Measurements from ENCODE around the gene ICA1. TPM values are rescaled to one million over a fixed set of nuclear protein-coding genes. Genes with fewer than 3 reads are reported as not detected.

The ICA1 gene
- total RNA-seq, 1 donor from 2014 or later: 13.1 TPM

- TF ChIP-seq EZH2 (IDR thresholded peaks at IDR 0.05) (no peak), EZH2phosphoT487 (IDR thresholded peaks at IDR 0.05) (no peak), CTCF (IDR thresholded peaks at IDR 0.05) (no peak)
- no peaks in the 10 kb centered on the region for H4K20me1 ChIP-seq (ENCODE audit: low read depth)
- H3K36me3 ChIP-seq: no peaks in the 10 kb centered on the region
- H3K4me1 Mint-ChIP-seq: no peaks in the 10 kb centered on the region
- no peak overlapping the region for H3K27ac ChIP-seq
- no peak overlapping the region for H3K4me2 ChIP-seq
- no peaks in the 10 kb centered on the region for H3K27me3 Mint-ChIP-seq (ENCODE audit: insufficient read depth, low read depth)
- H3K4me3 ChIP-seq: no peak overlapping the region
- no peak overlapping the region for H3K4me3 Mint-ChIP-seq
- no peaks in the 10 kb centered on the region for H3K27me3 ChIP-seq
- no peak for DNase-seq (ENCODE audit: low spot score)
- no peaks in the 10 kb centered on the region for H3K36me3 Mint-ChIP-seq
- no peaks in the 10 kb centered on the region for H3F3A ChIP-seq (ENCODE audit: low read depth)
- H3K4me1 ChIP-seq: no peaks in the 10 kb centered on the region
- H3K9ac ChIP-seq: no peak overlapping the region
- H3K27ac Mint-ChIP-seq: no peak overlapping the region
- H3K79me2 ChIP-seq (ENCODE audit: low read depth): no peaks in the 10 kb centered on the region
- H2AFZ ChIP-seq (replicated peaks): no peak overlapping the region
- no peaks in the 10 kb centered on the region for H3K9me3 Mint-ChIP-seq
- no peaks in the 10 kb centered on the region for H3K9me3 ChIP-seq (ENCODE audit: low read depth)
Measured at GRCh38 chr7:8283968-8284367, 22.0 kb upstream of the ICA1 start.

GRCh38 chr7:8282871-8283270 is 20.9 kb upstream of the ICA1 start:
- H3K4me2 ChIP-seq: no peak overlapping the region
- no peak overlapping the region for H3K4me3 ChIP-seq
- H3K4me3 Mint-ChIP-seq: no peak overlapping the region
- no peaks in the 10 kb centered on the region for H3K36me3 ChIP-seq
- H3K4me1 Mint-ChIP-seq: no peaks in the 10 kb centered on the region
- no peaks in the 10 kb centered on the region for H3K9me3 ChIP-seq (ENCODE audit: low read depth)
- H3K27me3 Mint-ChIP-seq (ENCODE audit: insufficient read depth, low read depth): no peaks in the 10 kb centered on the region
- no peaks in the 10 kb centered on the region for H3K79me2 ChIP-seq (ENCODE audit: low read depth)
- H3K9me3 Mint-ChIP-seq: no peaks in the 10 kb centered on the region
- no peak overlapping the region for H3K9ac ChIP-seq
- no peaks in the 10 kb centered on the region for H3K27me3 ChIP-seq
- H3K4me1 ChIP-seq: no peaks in the 10 kb centered on the region
- no peaks in the 10 kb centered on the region for H4K20me1 ChIP-seq (ENCODE audit: low read depth)
- no peak for DNase-seq (ENCODE audit: low spot score)
- H3K27ac ChIP-seq: no peak overlapping the region
- TF ChIP-seq EZH2phosphoT487 (IDR thresholded peaks at IDR 0.05): no peak
- TF ChIP-seq EZH2 (IDR thresholded peaks at IDR 0.05): no peak
- TF ChIP-seq CTCF (IDR thresholded peaks at IDR 0.05): no peak
- no peaks in the 10 kb centered on the region for H3F3A ChIP-seq (ENCODE audit: low read depth)
- no peaks in the 10 kb centered on the region for H3K36me3 Mint-ChIP-seq
- no peak overlapping the region for H2AFZ ChIP-seq (replicated peaks)
- H3K27ac Mint-ChIP-seq: no peak overlapping the region

GRCh38 chr7:8282162-8282561 is 20.2 kb upstream of the ICA1 start:
- Mint-ChIP-seq H3K9me3 (no peaks in the 10 kb centered on the region), H3K27me3 (ENCODE audit: insufficient read depth, low read depth) (no peaks in the 10 kb centered on the region), H3K36me3 (no peaks in the 10 kb centered on the region)

More at GRCh38 chr7:8282162-8282561, 20.2 kb upstream of the ICA1 start:
- no peak overlapping the region for H3K4me2 ChIP-seq
- no peaks in the 10 kb centered on the region for H3K36me3 ChIP-seq
- no peaks in the 10 kb centered on the region for H4K20me1 ChIP-seq (ENCODE audit: low read depth)
- H3K4me3 Mint-ChIP-seq: no peak overlapping the region
- no peak overlapping the region for H3K27ac Mint-ChIP-seq
- H2AFZ ChIP-seq (replicated peaks): no peak overlapping the region
- H3K9ac ChIP-seq: no peak overlapping the region
- no peaks in the 10 kb centered on the region for H3K4me1 Mint-ChIP-seq
- H3K27ac ChIP-seq: no peak overlapping the region
- no peaks in the 10 kb centered on the region for H3K27me3 ChIP-seq
- TF ChIP-seq CTCF (IDR thresholded peaks at IDR 0.05): no peak
- no peak for TF ChIP-seq EZH2phosphoT487 (IDR thresholded peaks at IDR 0.05)
- no peak for TF ChIP-seq EZH2 (IDR thresholded peaks at IDR 0.05)
- no peaks in the 10 kb centered on the region for H3K4me1 ChIP-seq
- DNase-seq (ENCODE audit: low spot score): no peak
- no peaks in the 10 kb centered on the region for H3K9me3 ChIP-seq (ENCODE audit: low read depth)
- H3K79me2 ChIP-seq (ENCODE audit: low read depth): no peaks in the 10 kb centered on the region
- no peaks in the 10 kb centered on the region for H3F3A ChIP-seq (ENCODE audit: low read depth)
- no peak overlapping the region for H3K4me3 ChIP-seq

Data from neural progenitor cell (in vitro differentiated cells).